Upper lobe of left lung (tissue), 6 donors: ENCODE results near the gene CPNE7. TPM values are rescaled to one million over a fixed set of nuclear protein-coding genes. Genes with fewer than 3 reads are reported as not detected.

Experiments
- ATAC-seq, 2 donors: fragments of 200-7000 bp; cut with Tn5 transposase; one replicate each; pipeline ENCODE4 v1.9.1; 2022; ENCODE audit warnings: mild to moderate bottlenecking in 2 of 2, moderate library complexity in 2 of 2; ENCODE audit not compliant: low FRiP score in 2 of 2
- DNase-seq, 2 donors: peaks; one replicate each; pipeline ENCODE4 v3.0.0-alpha.2; 2019 to 2020
- H3K27ac ChIP-seq, 4 donors: fragments of 200-600 bp; sonication (generic); one replicate each; pipeline ENCODE4 v1.5.1; 2016 to 2019
- H3K27me3 ChIP-seq, 4 donors: fragments of 200-600 bp; sonication (generic); one replicate each; pipeline ENCODE4 v1.5.1; 2017 to 2019
- H3K36me3 ChIP-seq, 4 donors: fragments of 200-600 bp; sonication (generic); one replicate each; pipeline ENCODE4 v1.5.1; 2016 to 2019
- H3K4me1 ChIP-seq, 4 donors: fragments of 200-600 bp; sonication (generic); one replicate each; pipeline ENCODE4 v1.5.1; 2018 to 2019
- H3K4me3 ChIP-seq, 4 donors: fragments of 200-600 bp; sonication (generic); one replicate each; pipeline ENCODE4 v1.5.1; 2017 to 2019; ENCODE audit warnings: mild to moderate bottlenecking in 2 of 4, moderate library complexity in 1 of 4
- H3K9me3 ChIP-seq, 4 donors: fragments of 200-600 bp; sonication (generic); one replicate each; pipeline ENCODE4 v1.5.1; 2018 to 2019
- EP300 ChIP-seq, 4 donors: sonication (generic); formaldehyde crosslinking; IDR thresholded peaks; one replicate each; pipeline ENCODE4 v1.5.1; 2017; ENCODE audit warnings: antibody characterized with exemption in 4 of 4, control low read depth in 2 of 4
- POLR2A ChIP-seq, 4 donors: fragments of 450-650 bp; IDR thresholded peaks; one replicate each; pipeline ENCODE4 v1.5.1; 2016 to 2017; ENCODE audit warnings: antibody characterized with exemption in 4 of 4, mild to moderate bottlenecking in 2 of 4
- POLR2AphosphoS5 ChIP-seq, 2 donors: sonication (generic); formaldehyde crosslinking; IDR thresholded peaks; one replicate each; pipeline ENCODE4 v1.5.1; 2017; ENCODE audit warnings: antibody characterized with exemption in 2 of 2
- WGBS, 2 donors: methylation state at CpG; one replicate each; pipeline ENCODE4 v1.1.5; 2017 to 2018; 5-methylcytosine and 5-hydroxymethylcytosine counted together
- total RNA-seq, 6 donors: library from RNA; depleted of rRNA in 4 of 6; stranded (reverse); fragments of >200 nt in 4 of 6; gene quantifications; one replicate each; pipeline versions ENCODE4 v1.1.0 to v1.2.1, GENCODE V29; 2016 to 2021
- TF ChIP-seq, protein P1 (sequence below), 6 experiments: fragments of 450-650 bp in 4 of 6; fragments of 200-600 bp in 2 of 6; sonication (generic) in 2 of 6; IDR thresholded peaks; one replicate each; pipeline ENCODE4 v1.5.1; 2016 to 2019; ENCODE audit warnings: antibody characterized with exemption in 6 of 6
- donor health status: DM: no; HTN: no; CAD: no; lungs with moderate emphysema.
- donor health status: DM: no; HTN: yes; CAD: no; lungs with severe emphysema.

Gene CPNE7
- total RNA-seq, 6 donors from 2014 or later, result 1.4 to 14.7 (median 3.6) TPM; not detected in 2

GRCh38 chr16:89613231-89613953, 37.8 kb downstream of the CPNE7 start, which contains the start of gene DPEP1:
DPEP1 (plus strand) TSS chr16:89613642; CDS start chr16:89630411, 16,769 bp downstream.
- DNase-seq (peak in 1 of 2 donors; percentile 77), ATAC-seq (no peak)
- Histone ChIP-seq H3K9me3 (no peaks in the 10 kb centered on the region), H3K27me3 (no peaks in the 10 kb centered on the region), H3K27ac (no peak within 1 kb of the TSS), H3K36me3 (no peaks in the 10 kb centered on the region), H3K4me1 (peaks cover 0 to 10% (median 8%) of the 10 kb centered on the region in 4 donors), H3K4me3 (no peak within 1 kb of the TSS)
- no peak for TF ChIP-seq POLR2AphosphoS5 (IDR thresholded peaks at IDR 0.05)
- TF ChIP-seq POLR2A (IDR thresholded peaks at IDR 0.05), result no peak
- TF ChIP-seq, protein P1, sequence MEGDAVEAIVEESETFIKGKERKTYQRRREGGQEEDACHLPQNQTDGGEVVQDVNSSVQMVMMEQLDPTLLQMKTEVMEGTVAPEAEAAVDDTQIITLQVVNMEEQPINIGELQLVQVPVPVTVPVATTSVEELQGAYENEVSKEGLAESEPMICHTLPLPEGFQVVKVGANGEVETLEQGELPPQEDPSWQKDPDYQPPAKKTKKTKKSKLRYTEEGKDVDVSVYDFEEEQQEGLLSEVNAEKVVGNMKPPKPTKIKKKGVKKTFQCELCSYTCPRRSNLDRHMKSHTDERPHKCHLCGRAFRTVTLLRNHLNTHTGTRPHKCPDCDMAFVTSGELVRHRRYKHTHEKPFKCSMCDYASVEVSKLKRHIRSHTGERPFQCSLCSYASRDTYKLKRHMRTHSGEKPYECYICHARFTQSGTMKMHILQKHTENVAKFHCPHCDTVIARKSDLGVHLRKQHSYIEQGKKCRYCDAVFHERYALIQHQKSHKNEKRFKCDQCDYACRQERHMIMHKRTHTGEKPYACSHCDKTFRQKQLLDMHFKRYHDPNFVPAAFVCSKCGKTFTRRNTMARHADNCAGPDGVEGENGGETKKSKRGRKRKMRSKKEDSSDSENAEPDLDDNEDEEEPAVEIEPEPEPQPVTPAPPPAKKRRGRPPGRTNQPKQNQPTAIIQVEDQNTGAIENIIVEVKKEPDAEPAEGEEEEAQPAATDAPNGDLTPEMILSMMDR (IDR thresholded peaks at IDR 0.05), result no peak
- no peak for TF ChIP-seq EP300 (IDR thresholded peaks at IDR 0.05)
- 25 to 61% methylated on average over 6 to 16 of the region's 19 CpGs for WGBS, 2 donors

DNA sequence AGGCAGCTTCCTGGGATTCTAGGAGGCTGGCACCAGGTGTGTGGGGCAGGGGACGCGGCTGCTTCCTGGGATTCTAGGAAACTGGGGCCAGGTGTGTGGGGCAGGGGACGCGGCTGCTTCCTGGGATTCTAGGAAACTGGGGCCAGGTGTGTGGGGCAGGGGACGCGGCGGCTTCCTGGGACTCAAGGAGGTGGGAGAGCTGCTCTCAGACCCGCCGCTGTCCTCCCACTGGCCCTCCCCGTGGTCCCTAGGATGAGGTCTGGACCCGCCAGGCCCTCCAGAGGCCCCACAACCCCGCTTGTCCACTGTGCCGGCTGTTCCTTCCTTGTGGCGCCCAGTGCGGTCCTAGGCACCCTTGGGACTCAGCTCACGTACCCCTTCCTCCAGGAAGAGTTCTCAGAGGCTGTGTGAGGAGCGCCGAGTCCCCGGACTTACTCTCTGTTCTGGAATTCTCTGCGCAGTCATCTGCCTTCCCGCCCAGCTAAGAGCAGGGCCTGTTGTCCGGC, 38.4 kb downstream of the CPNE7 start:
- WGBS, 2 donors, result 85 to 88% methylated on average over 12 to 22 of the region's 22 CpGs
- no peak for ATAC-seq

GRCh38 chr16:89615176-89615575, 39.6 kb downstream of the CPNE7 start:
- H3K27ac ChIP-seq, result no peak overlapping the region
- no peaks in the 10 kb centered on the region for H3K9me3 ChIP-seq
- peaks cover 0 to 10% (median 8%) of the 10 kb centered on the region in 4 donors for H3K4me1 ChIP-seq
- ATAC-seq, result no peak
- H3K27me3 ChIP-seq, result no peaks in the 10 kb centered on the region
- 89% methylated on average over 12 of the region's 13 CpGs; no CpG with 5 or more reads in 1 of the 2 donors for WGBS, 2 donors
- no peak for TF ChIP-seq EP300 (IDR thresholded peaks at IDR 0.05)
- TF ChIP-seq, protein P1 (IDR thresholded peaks at IDR 0.05), result no peak
- no peak for TF ChIP-seq POLR2AphosphoS5 (IDR thresholded peaks at IDR 0.05)
- TF ChIP-seq POLR2A (IDR thresholded peaks at IDR 0.05), result no peak
- H3K36me3 ChIP-seq, result no peaks in the 10 kb centered on the region
- no peak for DNase-seq
- no peak overlapping the region for H3K4me3 ChIP-seq

More for the DNA sequence above, 38.4 kb downstream of the CPNE7 start:
- no peaks in the 10 kb centered on the region for H3K36me3 ChIP-seq
- TF ChIP-seq EP300 (IDR thresholded peaks at IDR 0.05) (no peak), POLR2A (IDR thresholded peaks at IDR 0.05) (no peak)
- TF ChIP-seq, protein P1 (IDR thresholded peaks at IDR 0.05), result no peak
- DNase-seq, result peak in 1 of 2 donors; percentile 62
- no peak overlapping the region for H3K27ac ChIP-seq
- H3K9me3 ChIP-seq, result no peaks in the 10 kb centered on the region
- peaks cover 0 to 10% (median 8%) of the 10 kb centered on the region in 4 donors for H3K4me1 ChIP-seq
- H3K27me3 ChIP-seq, result no peaks in the 10 kb centered on the region
- H3K4me3 ChIP-seq, result no peak overlapping the region

DNA sequence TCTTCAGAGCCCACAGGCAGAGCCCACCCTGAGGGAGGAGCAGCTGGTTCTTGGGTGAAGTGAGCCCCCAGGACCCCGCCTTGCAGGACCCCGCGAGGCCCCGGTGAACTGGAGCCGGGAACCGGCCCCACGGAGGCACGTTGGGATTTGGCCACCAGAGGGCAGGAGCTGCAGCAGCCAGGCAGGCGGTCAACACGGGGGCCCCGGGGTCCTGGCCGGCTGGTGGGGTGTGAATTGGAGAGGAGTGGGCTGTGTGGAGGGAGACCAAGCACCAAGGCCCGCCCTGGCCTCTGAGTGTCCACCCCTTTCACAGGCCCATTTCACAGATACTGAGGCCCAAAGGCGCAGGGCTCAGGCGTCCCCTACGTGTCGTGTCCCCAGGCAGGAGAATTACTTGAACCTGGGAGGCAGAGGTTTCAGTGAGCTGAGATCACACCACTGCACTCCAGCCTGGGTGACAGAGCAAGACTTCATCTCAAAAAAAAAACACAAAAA, 40.1 kb downstream of the CPNE7 start:
- 42 to 80% methylated on average over 1 to 17 of the region's 17 CpGs for WGBS, 2 donors
- Histone ChIP-seq H3K27ac (peak overlapping the region in 2 of 4 donors; percentile 65 to 68), H3K36me3 (no peaks in the 10 kb centered on the region), H3K9me3 (no peaks in the 10 kb centered on the region), H3K4me3 (no peak overlapping the region), H3K4me1 (peaks cover 0 to 10% (median 8%) of the 10 kb centered on the region in 4 donors), H3K27me3 (no peaks in the 10 kb centered on the region)
- DNase-seq, result no peak
- no peak for ATAC-seq
- TF ChIP-seq, protein P1 (IDR thresholded peaks at IDR 0.05), result peak; percentile 40 to 77 (median 65)
- no peak for TF ChIP-seq POLR2AphosphoS5 (IDR thresholded peaks at IDR 0.05)
